Choroid plexus epithelial cell (primary cell): ENCODE results near the gene NT5C.
"Not testable (repeated sequence)": the region's sequence is repeated elsewhere in the genome, so short reads cannot be mapped to it uniquely, and the experiment has no call there.

Experiments used
- DNase-seq: peaks from one replicate; pipeline ENCODE4 v3.0.0-alpha.2; 2010; ENCODE audit warnings: low read depth
- H3K4me3 ChIP-seq: 2 replicates; pipeline ENCODE4 v1.5.1; 2011; ENCODE audit warnings: low read depth, mild to moderate bottlenecking, control low read depth, low read length, moderate library complexity
- TF ChIP-seq, protein P1 (sequence below): conservative IDR thresholded peaks from 2 replicates; pipeline ENCODE4 v1.5.1; 2011; ENCODE audit warnings: low read depth, mild to moderate bottlenecking, control low read depth, inconsistent platforms, low read length, moderate library complexity

Gene NT5C

DNA sequence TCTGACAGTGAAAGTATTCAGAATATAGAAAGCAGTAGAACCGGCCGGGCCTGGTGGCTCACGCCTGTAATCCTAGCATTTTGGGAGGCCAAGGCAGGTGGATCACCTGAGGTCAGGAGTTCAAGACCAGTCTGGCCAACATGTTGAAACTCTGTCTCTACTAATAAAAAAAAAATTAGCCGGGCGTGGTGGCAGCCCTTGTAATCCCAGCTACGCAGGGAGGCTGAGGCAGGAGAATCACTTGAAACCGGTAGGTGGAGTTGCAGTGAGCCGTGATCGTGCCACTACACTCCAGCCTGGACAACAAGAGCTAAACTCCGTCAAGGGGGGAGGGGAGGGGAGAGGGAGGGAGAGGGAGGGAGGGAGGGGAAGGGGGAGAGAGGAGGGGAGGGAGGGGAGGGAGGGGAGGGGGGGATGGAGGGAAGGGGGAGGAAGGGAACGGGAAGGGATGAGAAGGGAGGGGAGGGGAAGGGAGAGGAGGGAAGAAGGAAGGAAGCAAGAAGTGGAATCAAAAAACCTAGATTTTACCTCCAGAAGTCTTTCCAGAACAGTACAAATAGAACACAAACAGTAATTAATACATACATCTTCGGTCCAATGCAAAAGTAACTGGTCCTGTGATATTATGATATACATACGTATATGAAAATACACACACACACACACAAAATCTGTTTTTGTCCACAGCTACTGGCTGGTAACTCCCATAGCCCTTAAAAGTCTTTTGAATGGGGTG, 10.9 kb upstream of the NT5C start:
- H3K4me3 ChIP-seq = no peak overlapping the region
- DNase-seq = no peak
- TF ChIP-seq, protein P1, sequence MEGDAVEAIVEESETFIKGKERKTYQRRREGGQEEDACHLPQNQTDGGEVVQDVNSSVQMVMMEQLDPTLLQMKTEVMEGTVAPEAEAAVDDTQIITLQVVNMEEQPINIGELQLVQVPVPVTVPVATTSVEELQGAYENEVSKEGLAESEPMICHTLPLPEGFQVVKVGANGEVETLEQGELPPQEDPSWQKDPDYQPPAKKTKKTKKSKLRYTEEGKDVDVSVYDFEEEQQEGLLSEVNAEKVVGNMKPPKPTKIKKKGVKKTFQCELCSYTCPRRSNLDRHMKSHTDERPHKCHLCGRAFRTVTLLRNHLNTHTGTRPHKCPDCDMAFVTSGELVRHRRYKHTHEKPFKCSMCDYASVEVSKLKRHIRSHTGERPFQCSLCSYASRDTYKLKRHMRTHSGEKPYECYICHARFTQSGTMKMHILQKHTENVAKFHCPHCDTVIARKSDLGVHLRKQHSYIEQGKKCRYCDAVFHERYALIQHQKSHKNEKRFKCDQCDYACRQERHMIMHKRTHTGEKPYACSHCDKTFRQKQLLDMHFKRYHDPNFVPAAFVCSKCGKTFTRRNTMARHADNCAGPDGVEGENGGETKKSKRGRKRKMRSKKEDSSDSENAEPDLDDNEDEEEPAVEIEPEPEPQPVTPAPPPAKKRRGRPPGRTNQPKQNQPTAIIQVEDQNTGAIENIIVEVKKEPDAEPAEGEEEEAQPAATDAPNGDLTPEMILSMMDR = no peak

DNA sequence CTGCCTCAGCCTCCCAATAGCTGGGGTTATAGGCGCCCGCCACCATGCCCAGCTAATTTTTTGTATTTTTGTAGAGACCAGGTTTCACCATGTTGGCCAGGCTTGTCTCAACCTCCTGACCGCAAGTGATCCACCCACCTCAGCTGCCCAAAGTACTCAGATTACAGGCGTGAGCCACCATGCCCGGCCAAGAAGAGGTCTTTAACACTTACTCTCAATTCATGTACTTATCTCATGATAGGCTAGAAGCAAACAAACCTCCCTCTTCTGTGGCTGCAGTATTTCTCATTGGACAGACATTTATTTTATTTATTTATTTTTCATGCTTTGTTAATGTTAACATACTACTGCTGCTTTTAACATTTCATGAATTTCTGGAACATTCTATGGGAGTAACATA, 7.0 kb upstream of the NT5C start:
- DNase-seq = no peak
- TF ChIP-seq, protein P1 = no peak
- H3K4me3 ChIP-seq = no peak overlapping the region

DNA sequence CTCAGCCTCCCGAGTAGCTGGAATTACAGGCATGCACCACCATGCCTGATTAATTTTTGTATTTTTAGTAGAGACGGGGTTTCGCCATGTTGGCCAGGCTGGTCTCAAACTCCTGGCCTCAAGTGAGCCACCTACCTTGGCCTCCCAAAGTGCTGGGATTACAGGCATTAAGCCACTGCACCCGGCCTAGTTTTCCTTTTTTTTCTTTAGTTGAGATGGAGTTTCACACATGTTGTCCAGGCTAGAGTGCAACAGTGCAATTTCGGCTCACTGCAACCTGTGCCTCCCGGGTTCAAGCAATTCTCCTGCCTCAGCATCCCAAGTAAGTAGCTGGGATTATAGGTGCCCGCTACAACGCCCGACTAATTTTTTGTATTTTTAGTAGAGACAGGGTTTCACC, 6.2 kb upstream of the NT5C start:
- DNase-seq, H3K4me3 ChIP-seq: not testable (repeated sequence)

DNA sequence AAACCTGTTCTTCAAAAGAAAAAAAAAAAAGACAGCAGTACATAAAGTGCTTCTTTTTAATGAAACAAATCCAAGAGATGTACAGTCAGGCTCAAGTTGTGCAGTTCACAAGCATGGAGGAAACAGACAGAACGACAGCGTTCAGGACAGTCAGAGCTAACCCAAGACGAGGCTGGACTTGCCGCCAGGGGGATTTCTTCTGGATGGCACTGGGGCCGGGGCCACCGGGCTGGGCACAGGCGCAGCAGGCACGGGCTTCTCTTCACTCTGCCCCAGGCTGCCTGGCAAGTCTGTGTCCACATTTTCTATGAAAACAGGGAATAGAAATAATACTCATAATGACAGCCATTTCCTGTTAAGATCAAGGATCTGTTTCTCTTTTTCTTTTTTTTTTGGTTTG, 4.4 kb upstream of the NT5C start:
- TF ChIP-seq, protein P1 = no peak
- DNase-seq = no peak
- H3K4me3 ChIP-seq = no peak overlapping the region

DNA sequence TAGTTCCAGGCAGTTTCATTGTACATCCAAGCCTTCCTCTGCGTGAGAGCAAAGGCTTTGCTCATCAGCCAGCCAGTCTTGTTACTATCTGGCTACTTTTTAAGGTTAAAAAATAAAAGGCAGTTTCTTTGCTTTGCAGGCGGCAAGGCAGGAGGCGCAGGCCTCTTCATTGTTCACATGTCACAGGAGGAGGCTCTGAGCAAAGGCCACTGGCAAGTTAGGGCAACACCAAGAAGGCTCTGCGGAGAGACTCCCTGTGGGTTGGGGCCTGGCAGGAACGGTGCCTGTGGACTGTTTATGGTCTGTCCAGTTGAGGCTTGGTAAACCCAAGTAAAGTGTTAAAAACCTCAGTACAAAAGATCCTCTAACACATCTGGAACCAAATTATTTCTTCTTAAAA, 3.9 kb upstream of the NT5C start:
- H3K4me3 ChIP-seq = no peak overlapping the region
- DNase-seq = no peak
- TF ChIP-seq, protein P1 = no peak

DNA sequence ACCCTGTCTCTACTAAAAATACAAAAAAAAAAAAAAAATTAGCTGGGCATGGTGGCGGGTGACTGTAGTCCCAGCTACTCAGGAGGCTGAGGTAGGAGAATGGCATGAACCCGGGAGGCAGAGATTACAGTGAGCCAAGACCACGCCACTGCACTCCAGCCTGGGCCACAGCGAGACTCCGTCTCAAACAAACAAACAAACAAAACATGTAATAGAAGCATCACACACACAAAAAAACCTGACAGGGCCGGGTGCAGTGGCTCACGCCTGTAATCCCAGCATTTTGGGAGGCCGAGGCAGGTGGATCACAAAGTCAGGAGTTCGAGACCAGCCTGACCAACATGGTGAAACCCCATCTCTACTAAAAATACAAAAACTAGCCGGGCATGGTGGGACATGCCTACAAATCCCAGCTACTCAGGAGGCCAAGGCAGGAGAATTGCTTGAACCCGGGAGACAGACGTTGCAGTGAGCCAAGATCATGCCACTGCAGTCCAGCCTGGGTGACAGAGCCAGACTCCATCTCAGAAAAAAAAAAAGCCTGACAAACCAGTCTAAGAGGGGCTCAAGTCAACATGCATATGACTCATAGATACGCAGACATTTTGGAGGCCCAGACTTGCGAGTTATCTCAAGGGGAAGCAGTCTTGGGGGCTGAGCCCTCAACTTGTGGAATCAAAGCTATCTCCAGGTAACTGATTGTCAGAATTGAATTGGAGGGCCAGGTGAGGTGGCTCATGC, 2.2 kb upstream of the NT5C start:
- not testable (repeated sequence) for DNase-seq

DNA sequence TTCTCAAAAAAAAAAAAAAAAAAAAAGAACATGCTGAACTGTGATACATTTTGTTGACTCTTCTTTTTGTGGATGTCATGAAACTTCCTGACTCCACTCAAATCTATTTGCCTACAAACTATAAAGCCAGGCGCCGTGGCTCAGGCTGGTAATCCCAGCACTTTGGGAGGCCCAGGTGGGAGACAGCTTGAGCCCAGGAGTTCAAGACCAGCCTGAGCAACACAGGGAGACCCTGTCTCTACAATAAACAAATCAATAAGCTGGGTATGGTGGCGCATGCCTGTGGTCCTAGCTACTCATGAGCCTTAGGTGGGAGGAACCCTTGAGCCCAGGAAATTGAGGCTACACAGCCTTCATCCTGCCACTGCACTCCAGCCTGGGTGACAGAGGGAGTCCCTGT, 1.5 kb upstream of the NT5C start:
- no peak for DNase-seq
- TF ChIP-seq, protein P1 = no peak
- no peak overlapping the region for H3K4me3 ChIP-seq

More for the DNA sequence above, 2.2 kb upstream of the NT5C start:
- not testable (repeated sequence) for H3K4me3 ChIP-seq

DNA sequence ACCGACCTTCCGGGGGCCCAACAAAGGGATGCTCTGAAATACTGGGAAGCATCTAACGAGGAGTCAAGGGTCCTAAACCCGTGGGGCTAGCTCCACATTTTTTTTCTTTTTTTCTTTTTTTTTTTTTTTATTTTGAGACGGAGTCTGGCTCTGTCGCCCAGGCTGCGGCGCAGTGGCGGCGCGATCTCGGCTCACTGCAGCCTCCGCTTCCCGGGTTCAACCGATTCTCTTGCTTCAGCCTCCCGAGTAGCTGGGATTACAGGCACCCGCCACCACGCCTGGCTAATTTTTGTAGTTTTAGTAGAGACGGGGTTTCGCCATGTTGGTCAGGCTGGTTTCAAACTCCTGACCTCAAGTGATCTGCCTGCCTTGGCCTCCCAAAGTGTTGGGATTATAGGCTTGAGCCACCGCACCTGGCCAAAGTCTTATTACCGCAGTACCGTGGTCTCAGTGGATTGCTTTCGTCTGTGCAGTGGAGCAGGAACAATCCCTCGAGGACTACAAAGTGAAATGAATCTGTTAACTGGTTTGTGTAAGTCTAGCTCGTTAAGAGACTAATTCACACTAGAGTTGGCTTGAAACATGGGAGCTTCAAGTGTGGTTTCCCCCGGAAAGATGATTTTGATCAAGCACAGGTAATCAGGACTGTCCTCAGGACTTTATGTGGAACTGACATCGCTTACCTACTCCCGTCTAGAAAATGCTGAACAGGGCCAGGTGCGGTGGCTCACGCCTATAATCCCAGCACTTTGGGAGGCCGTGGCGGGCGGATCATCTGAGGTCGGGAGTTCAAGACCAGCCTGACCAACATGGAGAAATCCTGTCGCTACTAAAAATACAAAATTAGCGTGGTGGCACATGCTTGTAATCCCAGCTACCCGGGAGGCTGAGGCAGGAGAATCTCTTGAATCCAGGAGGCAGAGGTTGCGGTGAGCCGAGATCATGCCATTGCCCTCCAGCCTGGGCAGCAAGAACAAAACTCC, 767 bp upstream of the NT5C start:
- not testable (repeated sequence) for DNase-seq
- peak overlapping the region; percentile 78 for H3K4me3 ChIP-seq
